GM19438 (cell line): ENCODE data around the gene C10orf90.
"Not testable (repeated sequence)": the region's sequence is repeated elsewhere in the genome, so short reads cannot be mapped to it uniquely, and the experiment has no call there.

Experiments used
- ATAC-seq: cut with Tn5 transposase; IDR thresholded peaks from one replicate; pipeline ENCODE4 v1.9.1; 2021; ENCODE audit warnings: low read depth; ENCODE audit not compliant: unreplicated experiment

C10orf90 gene

DNA sequence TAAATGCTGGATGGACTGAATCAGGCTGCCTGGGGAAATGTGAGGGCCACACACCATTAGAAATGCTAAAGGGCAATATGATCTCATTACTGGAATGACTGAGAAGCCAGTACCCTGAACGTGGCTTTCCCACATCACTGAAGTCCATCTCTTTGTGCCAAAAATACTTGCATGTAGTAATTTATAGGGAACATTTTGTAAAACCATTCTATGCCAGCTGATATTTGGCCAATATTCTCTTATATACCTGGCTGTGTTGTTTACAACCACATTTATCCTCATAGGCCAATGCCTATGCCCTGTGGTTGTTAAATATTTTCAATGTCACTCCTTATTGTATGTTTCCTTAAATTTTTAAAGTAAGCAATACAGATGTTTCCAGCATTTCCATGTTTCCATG, 111.6 kb downstream of the C10orf90 start:
- ATAC-seq, result no peak

GRCh38 chr10:126551202-126551601, 119.3 kb downstream of the C10orf90 start:
- no peak for ATAC-seq

- ATAC-seq, result not testable (repeated sequence)
Measured at GRCh38 chr10:126550586-126550985, 119.9 kb downstream of the C10orf90 start.

DNA sequence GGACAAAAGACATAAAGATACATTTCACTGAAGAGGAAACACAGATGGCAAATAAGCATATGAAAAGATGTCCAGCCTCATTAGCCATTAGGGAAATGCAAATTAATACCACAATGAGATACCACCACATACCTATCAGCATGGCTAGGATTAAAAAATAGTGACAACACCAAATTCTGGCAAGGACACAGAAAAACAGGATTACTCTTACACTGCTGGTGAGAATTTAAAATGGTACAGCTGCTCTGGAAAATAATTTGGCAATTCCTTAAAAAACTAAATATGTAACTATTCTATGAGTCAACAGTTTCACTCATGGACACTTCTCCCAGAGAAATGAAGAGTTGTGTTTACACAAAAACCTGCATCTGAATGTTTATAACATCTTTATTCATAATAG, 121.1 kb downstream of the C10orf90 start:
- ATAC-seq, result no peak

- ATAC-seq, result no peak
Measured at GRCh38 chr10:126544565-126544964, 125.9 kb downstream of the C10orf90 start.

- ATAC-seq, result no peak
Measured at GRCh38 chr10:126538439-126539135, 131.9 kb downstream of the C10orf90 start.

GRCh38 chr10:126536656-126537055, 133.8 kb downstream of the C10orf90 start:
- ATAC-seq, result no peak

DNA sequence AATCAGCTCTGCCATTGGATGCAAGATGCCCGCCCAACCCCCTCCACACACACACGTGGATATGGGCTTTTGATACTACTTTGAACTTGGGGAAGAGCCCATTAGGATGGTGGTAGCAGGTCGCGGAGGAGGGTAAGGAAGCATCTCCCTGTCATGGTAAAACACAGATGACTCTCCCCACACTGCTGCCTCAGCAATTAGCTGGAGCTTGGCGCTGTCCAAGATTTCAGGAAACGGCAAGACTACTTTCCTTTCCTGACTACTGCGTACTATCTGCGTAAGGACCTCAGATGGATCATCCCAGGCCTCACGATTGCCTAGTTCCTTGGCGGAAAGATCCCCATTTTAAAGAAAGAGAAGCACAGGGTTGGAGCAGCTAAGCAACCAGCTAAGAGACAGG, 134.3 kb downstream of the C10orf90 start:
- no peak for ATAC-seq

DNA sequence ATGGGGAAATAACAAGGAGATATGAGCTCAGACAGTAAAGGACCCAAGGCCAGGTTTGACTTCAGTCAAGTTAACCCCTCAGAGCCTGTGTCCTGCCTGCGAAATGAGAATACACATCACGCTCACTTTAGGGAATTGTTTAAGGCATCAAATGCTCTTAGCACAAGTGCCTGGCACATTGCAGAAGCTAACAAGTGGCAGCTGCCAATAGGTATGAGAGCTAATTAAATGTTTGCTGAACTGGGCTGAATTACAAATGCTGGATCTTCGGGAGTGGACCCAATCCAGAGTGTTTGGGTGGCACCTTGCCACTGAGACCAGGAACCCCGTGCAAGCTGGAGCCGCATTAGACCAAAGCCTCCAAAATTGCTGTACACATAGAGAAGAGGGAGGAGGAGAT, 136.8 kb downstream of the C10orf90 start:
- ATAC-seq, result no peak

GRCh38 chr10:126528315-126528835, 142.1 kb downstream of the C10orf90 start:
- no peak for ATAC-seq

DNA sequence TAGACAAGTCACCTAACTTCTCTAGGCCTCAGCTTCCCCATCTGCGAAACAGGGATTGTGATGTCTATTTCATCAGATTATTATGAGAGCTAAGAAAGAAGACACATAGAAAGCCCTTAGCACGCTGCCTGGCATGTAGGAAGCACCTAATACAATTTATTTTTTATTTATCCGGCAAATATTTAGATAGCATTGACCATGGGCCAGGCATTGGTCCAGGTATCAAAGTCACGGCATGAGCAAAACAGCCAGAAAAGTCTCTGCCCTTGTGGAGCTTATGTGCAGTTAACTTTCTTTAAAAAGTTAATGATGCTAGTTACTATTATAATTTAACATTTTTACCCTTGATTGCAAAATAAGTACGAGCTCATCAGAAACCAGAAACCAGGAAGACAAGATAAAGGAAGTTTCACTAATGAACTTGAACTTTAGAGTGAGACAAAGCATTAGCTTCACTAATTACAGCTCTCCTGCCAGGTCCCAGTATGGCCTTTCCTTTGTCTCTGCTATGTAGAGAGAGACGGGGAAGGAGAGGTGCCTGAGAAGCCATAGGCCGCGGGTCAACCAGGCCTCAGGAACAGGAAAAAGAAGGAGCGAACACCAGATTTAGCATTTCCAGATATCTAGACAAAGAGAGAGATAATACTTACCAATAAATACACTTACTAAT, 142.7 kb downstream of the C10orf90 start:
- no peak for ATAC-seq

GRCh38 chr10:126525326-126525725, 145.2 kb downstream of the C10orf90 start:
- no peak for ATAC-seq

- ATAC-seq, result no peak
Measured at GRCh38 chr10:126524526-126524925, 146.0 kb downstream of the C10orf90 start.

DNA sequence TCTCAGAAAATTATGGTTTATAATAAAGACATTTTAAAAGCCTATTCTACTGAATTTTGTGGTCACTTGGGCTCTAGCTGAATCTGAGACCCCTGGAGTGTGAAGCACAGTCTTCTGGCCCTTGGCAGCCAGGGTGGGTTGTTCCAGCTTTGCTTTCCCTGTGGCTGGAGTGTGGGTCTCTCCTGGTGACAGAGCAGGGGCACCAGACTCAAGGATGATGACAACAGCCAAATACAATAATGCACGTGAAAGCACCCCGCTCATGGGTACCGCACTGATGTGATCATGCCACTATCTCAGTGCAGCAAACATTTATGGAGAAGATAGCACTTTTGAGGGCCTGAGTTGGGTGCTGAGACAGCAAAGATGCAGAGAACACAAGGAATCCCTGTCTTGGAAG, 147.4 kb downstream of the C10orf90 start:
- ATAC-seq, result no peak

DNA sequence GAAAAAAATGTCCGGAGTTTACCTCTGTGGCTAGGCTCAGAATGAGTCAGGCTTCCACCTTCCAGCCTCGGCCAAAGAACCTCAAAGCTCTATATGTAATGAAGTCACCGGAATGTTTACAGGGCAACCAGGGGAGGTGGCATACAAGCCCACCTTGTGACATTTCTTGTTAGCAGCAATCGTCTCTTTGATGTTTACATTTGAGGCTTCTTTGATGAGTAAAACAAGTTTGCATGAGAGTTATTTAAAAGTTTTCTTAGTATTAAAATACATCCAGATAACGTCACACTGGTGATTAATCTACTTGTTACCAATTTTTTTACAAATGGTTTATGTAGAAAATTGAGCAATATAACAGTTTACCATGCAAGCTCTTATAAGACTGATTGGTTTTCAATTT, 149.1 kb downstream of the C10orf90 start:
- ATAC-seq, result no peak

DNA sequence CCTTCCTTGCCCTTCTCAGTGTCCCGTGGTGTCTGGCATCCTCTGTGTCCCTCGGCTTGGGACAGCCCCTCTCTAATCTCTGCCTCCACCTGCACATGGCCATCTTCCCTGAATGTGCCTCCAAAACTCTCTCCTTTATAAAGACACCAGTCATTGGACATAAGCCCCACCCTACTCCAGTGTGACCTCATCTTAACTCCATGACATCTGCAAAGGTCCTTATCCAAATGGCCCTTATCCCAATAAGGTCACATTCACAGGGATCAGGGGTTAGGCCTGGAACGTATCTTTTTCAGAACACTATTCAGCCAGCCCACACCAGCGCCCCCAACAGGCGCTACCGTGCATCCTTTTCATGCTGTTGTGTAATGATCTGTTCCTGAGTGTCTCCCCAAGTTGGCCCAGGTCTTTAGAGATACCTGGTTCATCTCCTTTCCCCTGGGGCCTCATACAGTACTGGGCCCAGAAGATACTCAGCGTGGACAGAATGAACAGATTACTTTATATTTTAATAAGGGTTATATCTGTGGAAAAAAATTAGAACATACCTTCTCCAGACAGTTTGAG, 149.7 kb downstream of the C10orf90 start:
- ATAC-seq, result no peak

DNA sequence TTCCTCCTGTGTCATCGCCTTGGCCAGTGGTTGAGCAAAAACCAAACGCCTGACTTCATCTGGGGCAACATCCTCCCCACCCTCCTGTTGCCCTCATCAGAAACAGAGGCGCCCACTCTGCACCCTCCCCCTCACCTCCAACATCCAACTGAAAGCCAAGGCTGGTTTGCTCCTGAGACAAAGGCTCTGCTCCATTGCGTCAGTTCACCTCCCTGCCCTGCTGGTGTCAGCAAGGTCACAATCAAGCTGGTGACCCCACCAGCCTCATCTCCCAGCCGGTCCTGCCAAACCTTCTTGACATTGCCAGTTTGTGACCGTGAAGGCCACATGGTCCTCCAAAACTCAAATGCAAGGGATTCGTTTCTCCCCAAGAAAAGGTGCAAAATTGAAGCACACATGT, 150.5 kb downstream of the C10orf90 start:
- no peak for ATAC-seq

DNA sequence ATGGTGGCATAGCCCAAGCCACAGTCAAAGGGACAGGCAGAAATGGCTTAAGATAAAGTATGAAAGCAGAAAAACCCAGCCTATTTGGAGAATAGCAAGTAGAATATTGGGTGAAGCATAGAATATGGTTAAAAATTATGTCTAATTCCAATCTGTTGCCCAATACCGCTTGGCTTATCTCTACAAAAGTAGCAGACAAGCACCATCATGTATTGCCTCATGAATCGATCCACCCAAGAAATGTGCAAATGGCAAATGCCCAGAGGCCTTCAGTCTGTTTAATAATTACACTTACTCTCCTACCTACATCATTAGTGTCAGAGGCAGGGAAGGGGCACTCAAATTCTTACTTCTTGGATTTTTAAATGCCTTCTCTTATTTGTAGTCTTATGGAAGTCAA, 151.3 kb downstream of the C10orf90 start:
- no peak for ATAC-seq

DNA sequence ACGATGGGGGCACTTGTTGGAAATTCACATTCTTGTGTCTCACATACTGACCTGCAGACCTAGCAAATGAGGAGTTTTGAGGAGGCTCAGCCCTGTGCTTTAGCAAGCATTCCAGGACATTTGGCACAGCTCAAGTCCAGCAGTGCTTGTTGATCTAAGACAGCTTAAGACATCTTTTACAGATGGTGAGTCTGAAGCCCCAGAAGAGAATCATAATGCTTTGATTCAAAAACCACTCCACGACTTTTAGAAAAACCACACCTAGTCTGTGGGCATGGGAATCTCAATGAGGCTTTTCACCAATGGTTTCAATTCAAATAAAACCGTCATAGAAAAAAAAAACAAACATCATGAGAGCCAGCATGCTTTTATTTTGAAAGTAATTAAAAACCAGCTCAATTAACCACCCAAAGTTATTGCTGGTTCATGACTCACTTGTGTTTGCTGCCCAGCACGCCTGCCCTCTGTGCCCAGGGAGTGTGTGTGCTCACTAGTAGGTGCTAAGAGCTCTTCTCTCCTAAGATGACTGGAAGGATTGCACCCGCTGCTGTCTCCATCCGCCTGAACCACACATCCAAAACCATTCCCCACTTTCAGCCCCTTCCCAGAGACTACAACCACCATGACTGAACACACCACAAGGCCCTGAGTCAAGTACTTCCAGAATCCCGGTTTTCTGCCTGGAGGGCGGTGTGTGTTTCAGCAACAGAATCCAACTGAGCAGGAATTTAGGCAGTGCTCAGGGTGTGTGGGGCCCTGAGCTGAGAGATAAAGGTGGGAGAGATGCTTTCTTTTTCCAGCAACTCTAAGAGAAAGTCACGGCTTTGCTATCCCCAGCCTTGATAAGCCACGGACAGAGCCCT, 152.0 kb downstream of the C10orf90 start:
- ATAC-seq, result no peak

DNA sequence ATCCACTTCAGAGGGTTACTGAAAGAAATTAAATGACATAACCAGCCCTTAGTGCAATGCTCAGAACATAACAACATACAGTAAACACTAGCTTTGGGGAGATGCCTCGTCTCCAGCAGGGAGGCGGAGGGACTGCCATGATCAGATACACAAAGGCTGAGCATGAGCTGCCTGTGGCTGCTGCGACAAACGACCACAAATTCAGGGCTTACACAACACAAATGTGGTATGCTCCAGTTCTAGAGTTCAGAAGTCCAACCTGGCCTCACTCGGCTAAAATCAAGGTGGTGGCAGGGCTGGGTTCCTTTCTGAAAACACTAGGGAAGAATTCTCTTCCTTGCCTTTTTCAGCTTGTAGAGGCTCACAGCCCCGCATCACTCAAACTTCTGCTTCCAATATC, 154.0 kb downstream of the C10orf90 start:
- no peak for ATAC-seq

- ATAC-seq, result no peak
Measured at GRCh38 chr10:126511917-126512479, 158.5 kb downstream of the C10orf90 start.
